Measurements from ENCODE around the gene DPEP2NB. TPM values are rescaled to one million over a fixed set of nuclear protein-coding genes. Genes with fewer than 3 reads are reported as not detected.

Gene DPEP2NB
- total RNA-seq, 1 experiment from 2014 or later = not detected

- no peaks in the 10 kb centered on the region; the same call in 1 of the 2 replicates for H3K27me3 Mint-ChIP-seq (ENCODE audit: low read depth)
- Histone ChIP-seq H3K23ac (ENCODE audit: insufficient read length, low read depth, low read length) (no peak overlapping the region), H2BK12ac (ENCODE audit: insufficient read length, low read depth, low read length) (no peak overlapping the region), H3K23me2 (ENCODE audit: insufficient read length, low read depth, low read length, poor library complexity, severe bottlenecking) (peaks cover 3% of the 10 kb centered on the region), H3K79me2 (ENCODE audit: insufficient read depth, low read length) (no peaks in the 10 kb centered on the region; the same call in 1 of the 2 replicates), H3T11ph (ENCODE audit: low read length) (no peak overlapping the region), H4K8ac (replicated peaks; ENCODE audit: insufficient read length, low read depth, low read length) (no peak overlapping the region), H3K14ac (ENCODE audit: insufficient read depth, low read length) (no peak overlapping the region), H3K4me1 (ENCODE audit: insufficient read depth, low read length) (peaks cover 5% of the 10 kb centered on the region; the same call in 1 of the 2 replicates), H3K4ac (ENCODE audit: low read depth, low read length) (no peak overlapping the region), H3K56ac (ENCODE audit: insufficient read length, low read depth, low read length) (no peak overlapping the region), H2BK120ac (ENCODE audit: low read depth, low read length, poor library complexity, severe bottlenecking) (no peak overlapping the region), H3K9me3 (ENCODE audit: control insufficient read depth, low read depth, low read length) (no peaks in the 10 kb centered on the region), H3K18ac (ENCODE audit: insufficient read length, low read depth, low read length) (no peak overlapping the region), H2AFZ (ENCODE audit: low read length) (no peak overlapping the region), H3K4me2 (ENCODE audit: insufficient read depth, insufficient read length, low read length) (no peak overlapping the region), H3K27ac (ENCODE audit: insufficient read length, low read depth, low read length) (no peak overlapping the region), H3K9ac (ENCODE audit: extremely low read depth, insufficient read length, low read length) (no peak overlapping the region), H2BK5ac (ENCODE audit: insufficient read length, low read length) (no peak overlapping the region), H2BK20ac (ENCODE audit: low read depth, low read length, poor library complexity, severe bottlenecking) (no peak overlapping the region), H4K5ac (ENCODE audit: insufficient read length, low read depth, low read length) (no peak overlapping the region), H3K79me1 (ENCODE audit: insufficient read depth, low read depth, low read length, poor library complexity, severe bottlenecking) (peaks cover 4% of the 10 kb centered on the region), H2BK15ac (ENCODE audit: low read depth, low read length) (no peak overlapping the region), H3K27me3 (ENCODE audit: insufficient read depth, low read length) (no peaks in the 10 kb centered on the region), H4K91ac (ENCODE audit: insufficient read length, low read depth, low read length) (no peak overlapping the region), H4K20me1 (ENCODE audit: control insufficient read depth, insufficient read depth, insufficient read length) (peaks cover 3% of the 10 kb centered on the region), H2AK5ac (ENCODE audit: insufficient read length, low read length) (no peak overlapping the region)
- TF ChIP-seq CTCF (conservative IDR thresholded peaks at IDR 0.05) = no peak
- no peak overlapping the region for H3K4me3 Mint-ChIP-seq
- H3K36me3 Mint-ChIP-seq (ENCODE audit: insufficient read depth in 1 of 3, low read depth in 3 of 3) = peaks cover 6 to 49% (median 24%) of the 10 kb centered on the region in 3 experiments
- no CpG with 5 or more reads among the region's 6 CpGs for WGBS (ENCODE audit: extremely low coverage, insufficient read length, low lambda C conversion rate)
- no peak for DNase-seq
- no peaks in the 10 kb centered on the region; a peak in 1 of 5 replicates for H3K9me3 Mint-ChIP-seq
- peak overlapping the region in 1 of 3 experiments; percentile 53; a peak in 2 of 7 replicates for H3K27ac Mint-ChIP-seq
- H3K4me1 Mint-ChIP-seq = peaks cover 34 to 39% of the 10 kb centered on the region in 2 experiments
Measured at GRCh38 chr16:67964477-67965131, 51.1 kb downstream of the DPEP2NB start.
